PFSK-1 (cell line): ENCODE measurements around the gene ANO6.

Source experiments
- POLR2AphosphoS5 ChIP-seq: IDR thresholded peaks from 2 replicates; pipeline ENCODE4 v1.6.1; 2012; ENCODE audit warnings: low read depth, mild to moderate bottlenecking, control low read depth, low read length, moderate library complexity
- SIN3A ChIP-seq: IDR thresholded peaks from 2 replicates; pipeline ENCODE4 v1.6.1; 2012; ENCODE audit warnings: mild to moderate bottlenecking, low read length, moderate library complexity, borderline replicate concordance; ENCODE audit not compliant: insufficient read depth
- TAF1 ChIP-seq: IDR thresholded peaks from 2 replicates; pipeline ENCODE4 v1.6.1; 2012; ENCODE audit warnings: low read length, control low read depth, borderline replicate concordance; ENCODE audit not compliant: insufficient read depth

GRCh38 chr12:45411626-45412025 lies 195.7 kb downstream of the ANO6 start:
- TF ChIP-seq TAF1 (no peak), POLR2AphosphoS5 (no peak), SIN3A (no peak)
